Activated CD8-positive, alpha-beta memory T cell treated with anti-CD3 and anti-CD28 coated beads for 4 hours (primary cell): ENCODE measurements around the gene TEDC1.

Experiments
- DNase-seq, 2 donors: peaks; one replicate each; pipeline ENCODE4 v3.0.0-alpha.2; 2020; ENCODE audit warnings: low read depth in 2 of 2

TEDC1 gene

DNA sequence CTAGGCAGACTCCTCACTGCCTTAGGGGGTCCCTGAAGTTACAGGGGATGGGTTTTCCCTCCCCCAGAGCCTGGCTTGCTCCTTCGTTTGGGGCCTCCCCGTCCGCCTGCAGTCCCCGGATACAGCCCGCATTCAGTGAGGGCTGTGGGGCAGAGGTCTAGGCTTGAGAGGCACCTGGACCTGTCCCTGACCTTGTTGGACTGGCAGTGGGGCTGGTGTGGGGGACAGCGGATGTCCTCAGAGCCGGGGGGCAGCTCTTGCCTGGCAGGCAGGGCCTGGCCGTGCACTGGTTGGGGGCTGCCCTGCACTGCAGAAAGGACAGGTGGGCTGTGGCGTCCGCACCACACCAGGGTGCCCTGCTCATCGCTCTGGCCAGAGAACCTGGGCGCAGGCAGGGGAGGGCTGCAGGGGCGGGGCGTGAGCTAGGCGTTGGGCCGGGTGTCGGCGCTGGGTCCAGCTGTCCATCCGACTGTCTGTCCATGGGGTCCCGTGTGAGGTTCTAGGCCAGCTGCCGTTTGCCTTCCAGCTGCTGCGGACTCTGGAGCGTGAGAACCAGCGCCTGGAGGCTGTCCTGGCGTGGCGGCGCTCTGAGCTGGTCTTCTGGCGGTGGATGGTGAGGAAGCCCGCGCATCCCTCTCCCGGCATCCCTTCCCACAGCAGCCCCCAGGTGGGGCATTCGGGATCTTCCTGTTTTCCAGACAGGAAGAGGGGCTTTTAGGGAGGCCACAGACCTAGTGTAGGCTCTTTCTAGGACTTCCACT lies 6.0 kb downstream of the TEDC1 start:
- DNase-seq = no peak

DNA sequence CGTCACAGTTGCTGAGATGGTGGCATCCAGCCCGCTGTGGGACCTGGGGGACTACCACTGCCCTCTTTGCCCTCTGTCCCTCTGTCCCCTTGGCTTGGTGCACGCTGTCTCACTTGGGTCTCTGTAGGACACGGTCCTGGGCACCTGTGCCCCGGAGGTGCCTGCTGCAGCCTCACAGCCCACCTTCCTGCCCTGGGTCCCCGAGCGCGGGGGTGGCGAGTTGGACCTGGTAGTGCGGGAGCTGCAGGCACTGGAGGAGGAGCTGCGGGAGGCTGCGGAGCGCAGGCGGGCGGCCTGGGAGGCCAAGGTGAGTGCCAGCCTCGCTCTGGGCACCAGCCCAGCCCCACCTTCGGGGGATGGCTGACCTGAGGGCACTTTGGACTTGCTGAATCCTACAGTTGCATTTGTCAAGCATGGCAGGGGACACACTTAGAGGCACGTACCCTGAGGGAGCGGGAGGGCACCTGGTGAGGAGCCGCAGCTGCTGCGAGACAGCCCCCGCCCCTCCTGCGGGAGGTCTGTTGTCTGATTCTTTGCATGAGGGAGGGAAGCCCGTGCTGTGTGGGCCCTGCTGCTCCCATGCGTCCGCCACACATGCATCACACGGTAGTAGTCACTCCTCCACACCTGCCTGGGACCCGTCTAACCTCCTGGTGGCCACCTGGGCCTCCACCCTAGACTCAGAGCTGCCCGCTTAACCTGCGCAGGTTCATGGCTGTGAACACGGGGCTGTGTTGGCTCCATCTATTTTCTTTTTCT lies 6.8 kb downstream of the TEDC1 start:
- DNase-seq = no peak

DNA sequence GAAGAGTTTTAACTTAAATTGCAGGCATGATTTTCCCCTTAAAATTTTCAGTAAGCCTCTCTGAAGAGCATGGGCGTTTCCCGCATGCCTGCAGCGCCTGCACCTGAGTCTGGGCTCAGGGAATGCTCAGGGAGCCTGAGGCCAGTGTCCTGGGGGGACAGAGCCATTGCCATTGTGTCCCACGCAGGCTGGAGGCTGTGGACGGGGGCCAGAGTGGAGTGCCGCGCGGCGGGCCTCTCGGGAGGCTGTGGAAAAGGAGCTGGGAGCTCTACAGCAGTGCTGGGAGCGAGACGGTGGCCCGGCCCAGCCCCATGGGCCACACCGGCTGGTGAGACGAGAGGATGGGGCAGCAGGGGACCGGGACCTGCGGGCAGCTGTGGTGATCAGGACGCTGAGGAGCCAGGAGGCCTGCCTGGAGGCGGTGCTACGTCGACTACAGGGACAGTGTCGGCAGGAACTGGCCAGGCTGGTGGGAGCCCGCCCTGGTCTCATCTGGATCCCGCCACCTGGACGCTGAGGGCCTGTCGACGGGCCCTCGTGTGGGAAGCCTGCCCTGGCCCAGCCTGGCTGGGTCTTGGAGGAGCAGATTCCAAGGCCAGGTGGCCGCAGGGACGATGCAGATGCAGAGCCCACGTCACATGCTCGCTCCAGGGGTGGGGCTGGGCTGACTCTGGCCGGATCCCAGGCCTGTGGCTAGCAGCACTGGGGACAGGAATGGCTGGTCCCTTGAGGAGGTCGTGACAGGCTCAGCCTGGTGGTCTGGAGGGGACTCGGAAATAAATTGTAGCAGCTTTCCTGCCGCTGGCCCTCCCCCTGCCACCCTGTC lies 7.6 kb downstream of the TEDC1 start:
- DNase-seq = no peak

DNA sequence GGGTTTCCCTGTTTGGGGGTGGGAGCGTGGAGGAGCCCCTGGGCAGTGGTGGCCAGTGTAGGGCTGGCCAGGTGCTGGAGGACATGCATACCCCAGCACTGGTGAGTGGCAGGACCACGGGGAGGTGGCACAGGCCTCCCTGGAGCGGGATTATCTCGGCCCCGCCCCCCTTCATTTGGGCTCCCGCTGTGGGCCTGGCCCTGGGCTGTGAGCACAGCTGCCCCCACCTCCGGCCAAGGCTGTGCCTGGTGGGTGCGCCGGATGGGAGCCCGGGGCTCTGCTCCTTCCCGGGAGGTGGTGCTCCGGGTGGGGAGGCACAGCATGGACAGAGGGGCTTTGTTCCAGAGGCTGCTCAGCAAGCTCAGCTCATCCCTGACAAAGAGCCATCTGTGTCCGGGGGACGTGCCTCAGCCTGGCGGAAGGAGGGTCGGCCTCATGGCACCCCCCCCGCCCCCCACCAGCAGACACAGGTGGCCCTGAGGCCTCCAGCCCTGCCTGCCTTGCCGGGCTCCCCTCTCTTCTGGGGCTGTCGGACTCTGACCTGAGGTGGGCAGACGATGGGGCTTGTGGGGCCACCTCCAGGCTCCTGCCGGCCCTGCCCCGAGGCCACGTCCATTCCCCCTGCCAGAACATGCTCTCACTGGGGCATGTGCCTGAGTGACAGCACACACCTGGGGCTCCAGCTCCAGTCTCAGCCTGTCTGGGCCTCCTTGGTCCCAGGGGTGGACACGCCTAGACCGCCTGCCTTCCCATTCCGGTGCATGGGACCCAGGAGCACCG lies 8.4 kb downstream of the TEDC1 start:
- no peak for DNase-seq

DNA sequence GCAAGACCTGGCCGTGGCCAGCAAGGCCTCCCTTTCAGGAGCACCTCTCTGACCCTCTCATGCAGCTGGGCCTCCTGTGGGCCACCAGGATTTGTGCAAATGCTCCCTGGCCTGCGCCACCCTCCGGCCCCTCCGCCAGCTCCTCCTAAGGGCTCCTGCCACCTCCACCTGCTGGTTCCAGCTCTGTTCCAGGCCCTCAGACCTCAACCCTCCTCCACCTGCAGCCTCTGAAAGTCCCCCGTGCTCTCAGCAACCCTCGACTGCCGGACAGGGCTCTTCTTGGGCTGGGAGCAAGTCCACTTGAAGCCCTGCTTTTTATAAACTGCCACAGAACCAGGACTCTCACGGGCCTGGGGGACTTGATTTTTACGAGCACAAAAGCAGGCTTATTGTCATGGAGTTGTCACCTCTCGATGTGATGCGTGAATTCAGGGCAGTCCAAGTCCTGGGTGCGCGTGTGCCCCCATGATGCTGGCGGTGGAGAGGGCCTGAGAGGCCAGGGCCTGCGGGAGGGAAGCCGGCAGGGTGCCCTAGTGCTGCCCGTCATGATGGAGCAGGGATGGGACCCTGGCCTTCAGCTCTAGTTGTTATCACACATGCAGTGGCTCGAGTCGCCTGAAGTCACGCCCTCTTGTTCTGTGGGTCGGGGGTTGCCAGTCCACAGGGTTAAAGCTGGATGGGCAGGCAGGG lies 9.1 kb downstream of the TEDC1 start:
- no peak for DNase-seq

DNA sequence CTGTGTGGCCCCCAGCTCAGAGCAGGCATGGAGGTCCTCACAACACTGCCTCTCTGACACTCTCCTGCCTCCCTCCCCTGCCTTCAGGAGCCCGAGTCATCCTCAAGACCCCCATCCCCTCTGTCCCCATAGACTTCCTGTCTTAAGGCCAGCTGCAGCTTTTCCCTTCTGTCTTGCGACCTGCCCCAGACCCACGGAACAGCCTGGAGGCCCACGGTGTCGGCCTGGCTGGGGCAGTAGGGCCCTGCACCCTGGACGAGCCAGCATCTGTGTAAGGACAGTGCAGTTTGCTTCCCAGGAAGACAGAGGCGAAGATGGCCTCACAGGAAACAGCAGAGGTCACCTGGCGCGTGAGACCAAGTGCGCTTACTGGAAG lies 9.7 kb downstream of the TEDC1 start:
- DNase-seq = no peak

DNA sequence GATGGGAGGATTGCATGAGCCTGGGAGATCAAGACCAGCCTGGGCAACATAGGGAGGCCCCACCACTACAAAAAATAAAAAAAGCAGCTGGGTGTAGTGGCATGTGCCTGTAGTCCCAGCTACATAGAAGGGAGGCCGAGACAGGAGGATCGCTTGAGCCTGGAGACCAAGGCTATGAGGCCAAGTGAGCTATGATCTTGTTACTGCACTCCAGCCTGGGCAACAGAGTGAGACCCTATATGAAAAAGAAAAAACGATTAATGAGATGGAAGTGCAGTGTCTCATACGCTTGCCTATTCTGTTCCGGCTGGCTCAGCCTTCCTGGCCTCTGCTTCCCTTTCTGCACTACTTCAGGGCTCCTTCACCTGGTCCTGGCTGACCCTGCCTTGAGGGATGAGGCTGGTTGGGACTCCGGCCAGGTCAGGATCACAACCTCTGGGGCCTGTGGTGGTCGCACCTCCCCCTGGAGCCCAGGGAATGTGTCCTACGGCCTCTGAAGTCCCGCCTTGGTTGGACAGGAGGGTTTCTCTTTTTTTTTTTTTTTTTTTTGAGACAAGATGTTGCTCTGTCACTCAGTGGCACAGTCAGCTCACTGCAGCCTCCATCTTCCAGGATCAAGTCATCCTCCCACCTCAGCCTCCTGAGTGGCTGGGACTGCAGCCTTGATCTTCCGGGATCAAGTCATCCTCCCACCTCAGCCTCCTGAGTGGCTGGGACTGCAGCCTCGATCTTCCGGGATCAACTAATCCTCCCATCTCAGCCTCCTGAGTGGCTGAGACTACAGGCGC lies 10.7 kb downstream of the TEDC1 start:
- no peak for DNase-seq

DNA sequence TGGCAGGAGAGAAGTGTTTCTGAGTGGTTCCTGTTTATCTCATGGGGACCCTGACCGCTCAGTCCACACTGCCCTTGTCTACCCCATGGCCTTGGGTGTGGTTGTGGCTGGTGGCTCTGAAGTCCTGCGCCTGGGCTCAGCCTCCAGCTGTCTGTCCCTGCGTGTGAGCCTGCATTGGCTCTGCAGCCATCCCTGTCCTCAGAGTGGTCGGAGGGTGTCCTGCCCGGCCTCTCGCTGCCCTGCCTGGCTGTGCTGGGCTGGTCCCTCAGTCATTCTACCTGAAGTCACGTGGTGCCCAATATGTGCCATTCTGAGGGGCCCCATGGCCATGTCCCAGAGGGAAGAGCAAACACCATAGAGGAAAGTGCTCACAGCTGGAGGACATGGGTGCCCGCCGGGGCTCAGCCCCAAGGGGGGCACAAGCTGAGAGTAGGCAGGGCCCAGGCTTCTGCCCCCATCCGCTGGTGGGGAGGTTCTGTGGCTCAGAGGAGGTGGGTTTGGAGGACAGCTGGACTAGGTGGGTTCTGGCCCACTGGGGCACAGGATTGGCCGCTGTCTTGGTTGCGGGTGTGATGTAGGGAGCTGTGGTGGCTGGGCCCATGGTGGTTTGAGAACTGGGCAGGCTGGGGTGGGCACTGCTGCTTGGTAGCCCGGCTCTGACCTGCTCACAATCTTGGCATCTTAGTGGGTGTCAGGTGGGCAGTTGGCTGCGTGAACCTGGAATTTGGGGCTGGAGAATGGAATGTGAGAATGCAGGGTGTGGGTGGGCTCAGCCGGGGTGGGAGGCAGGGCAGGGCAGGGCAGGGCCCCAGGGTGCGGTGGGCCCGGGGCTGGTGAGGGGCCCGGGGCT lies 11.6 kb downstream of the TEDC1 start:
- DNase-seq = no peak

DNA sequence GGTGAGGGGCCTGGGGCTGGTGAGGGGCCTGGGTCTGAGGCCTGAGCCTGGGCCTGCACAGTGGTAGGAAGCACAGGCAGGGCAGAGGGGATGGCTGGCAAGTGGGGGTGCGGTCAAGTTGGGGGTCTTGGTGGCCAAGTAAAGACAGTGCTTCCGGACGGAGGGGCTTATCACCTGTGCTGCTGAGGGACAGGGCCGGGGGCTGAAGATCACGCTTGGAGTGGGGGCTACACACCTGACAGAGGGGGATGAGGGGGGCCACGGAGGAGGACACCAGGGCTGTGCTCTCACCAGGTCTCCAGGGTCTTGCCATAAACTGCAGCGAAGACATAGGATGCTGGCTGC lies 12.2 kb downstream of the TEDC1 start:
- no peak for DNase-seq

DNA sequence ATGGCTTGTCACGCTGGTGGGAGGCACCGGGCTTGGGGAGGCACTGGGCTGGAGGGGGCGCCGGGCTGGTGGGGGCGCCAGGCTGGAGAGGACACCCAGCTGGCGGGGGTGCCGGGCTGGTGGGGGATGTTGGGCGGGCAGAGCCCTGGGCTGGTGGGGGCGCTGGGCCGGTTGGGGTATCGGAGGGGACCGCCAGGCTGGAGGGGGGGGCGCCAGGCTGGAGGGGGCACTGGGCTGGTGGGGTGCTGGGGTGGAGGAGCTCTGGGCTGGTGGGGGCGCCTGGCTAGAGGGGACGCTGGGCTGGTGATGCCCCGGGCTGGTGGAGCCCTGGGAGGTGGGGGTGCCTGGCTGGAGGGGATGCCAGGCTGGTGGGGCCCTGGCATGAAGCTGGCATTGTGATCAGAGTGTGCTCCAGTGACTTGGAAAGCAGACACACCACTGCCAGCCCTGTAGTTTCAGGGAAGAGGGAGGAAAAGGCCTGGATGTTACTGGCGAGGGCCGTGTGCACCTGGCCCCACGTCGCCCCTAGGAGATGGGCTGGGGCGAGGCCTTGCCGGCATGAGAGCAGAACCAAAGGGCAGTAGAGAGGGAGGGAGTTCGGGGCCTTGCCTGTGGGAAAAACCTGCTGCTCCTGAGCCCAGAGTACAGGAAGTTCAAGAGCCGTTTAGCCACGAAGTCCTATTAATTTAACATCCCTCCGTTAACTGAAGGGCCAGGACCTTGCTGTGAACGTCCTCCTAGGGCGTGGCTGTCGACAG lies 13.1 kb downstream of the TEDC1 start:
- DNase-seq = no peak

DNA sequence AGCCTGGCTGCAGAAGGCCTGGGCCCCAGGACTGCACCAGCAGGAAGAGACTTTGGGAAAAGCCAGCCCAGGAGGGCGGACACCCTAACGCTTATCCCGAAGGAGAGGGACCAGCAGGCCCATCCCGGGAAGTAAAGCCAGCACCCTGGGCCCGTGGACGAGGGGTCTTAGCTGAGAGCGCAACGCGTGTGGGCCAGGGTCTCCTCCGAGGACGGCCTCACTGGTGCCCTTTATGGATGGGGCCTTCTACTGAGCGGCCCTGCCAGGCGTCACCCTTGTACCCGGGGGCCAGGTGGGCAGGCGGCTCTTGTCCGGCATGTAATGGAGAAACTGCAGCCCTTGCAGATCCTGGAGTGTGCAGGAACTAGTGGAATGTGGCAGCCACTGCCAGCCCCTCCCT lies 14.1 kb downstream of the TEDC1 start:
- no peak for DNase-seq

DNA sequence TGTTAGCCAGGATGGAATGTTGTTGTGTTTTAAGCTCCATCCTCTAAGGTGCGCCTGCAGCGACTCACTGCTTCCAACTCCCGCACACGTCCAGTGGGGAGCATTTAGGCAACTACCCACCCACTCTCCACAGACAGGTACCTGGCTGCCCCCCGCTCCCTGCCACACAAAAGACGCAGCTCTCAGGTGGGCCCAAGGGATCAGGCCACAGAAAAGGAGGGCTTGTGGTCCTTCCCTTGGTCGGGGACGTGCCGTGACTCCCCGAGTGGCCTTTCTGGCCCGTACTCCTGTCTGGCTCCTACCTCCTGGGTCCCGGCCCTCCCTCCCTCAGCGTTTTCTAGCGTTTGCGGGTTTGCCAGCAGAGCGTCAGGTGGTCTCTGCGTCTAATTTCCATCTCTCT lies 16.2 kb downstream of the TEDC1 start:
- DNase-seq = no peak

DNA sequence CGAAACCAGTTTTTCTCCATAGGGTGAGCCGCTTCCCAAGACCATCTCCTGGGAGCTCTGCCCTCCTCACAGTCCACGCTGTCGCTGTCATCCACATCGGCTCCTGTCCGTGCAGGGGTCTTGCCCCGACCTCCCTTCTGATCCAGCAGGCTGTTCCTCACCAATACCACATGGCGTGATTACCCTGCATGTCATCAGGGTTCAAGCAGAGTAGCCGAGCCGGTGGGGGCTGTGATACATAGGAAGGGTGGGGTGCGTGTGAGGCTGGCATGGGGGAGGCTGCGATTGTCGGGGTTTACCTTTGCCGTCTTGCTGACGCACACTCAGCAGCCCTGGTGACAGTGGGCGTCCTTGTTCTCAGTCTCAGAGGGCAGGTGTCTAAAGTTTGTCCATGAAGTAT lies 17.0 kb downstream of the TEDC1 start:
- DNase-seq = no peak

DNA sequence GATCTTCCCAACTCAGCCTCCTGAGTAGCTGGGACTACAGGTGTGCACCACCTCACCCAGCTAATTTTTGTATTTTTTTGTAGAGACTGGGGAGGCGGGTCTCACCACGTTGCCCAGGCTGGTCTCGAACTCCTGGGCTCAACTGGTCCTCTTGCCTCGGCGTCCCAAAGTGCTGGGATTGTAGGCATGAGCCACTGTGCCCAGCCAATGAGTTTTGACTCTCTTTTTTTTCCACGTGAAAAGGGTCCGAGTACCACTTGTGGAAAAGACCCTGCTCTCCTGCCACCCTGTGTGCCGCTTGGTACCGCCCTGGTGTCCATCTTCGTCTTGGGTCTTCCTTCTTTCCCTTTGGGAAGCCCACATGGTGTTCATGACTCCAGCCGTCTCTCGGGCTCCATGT lies 17.6 kb downstream of the TEDC1 start:
- no peak for DNase-seq

DNA sequence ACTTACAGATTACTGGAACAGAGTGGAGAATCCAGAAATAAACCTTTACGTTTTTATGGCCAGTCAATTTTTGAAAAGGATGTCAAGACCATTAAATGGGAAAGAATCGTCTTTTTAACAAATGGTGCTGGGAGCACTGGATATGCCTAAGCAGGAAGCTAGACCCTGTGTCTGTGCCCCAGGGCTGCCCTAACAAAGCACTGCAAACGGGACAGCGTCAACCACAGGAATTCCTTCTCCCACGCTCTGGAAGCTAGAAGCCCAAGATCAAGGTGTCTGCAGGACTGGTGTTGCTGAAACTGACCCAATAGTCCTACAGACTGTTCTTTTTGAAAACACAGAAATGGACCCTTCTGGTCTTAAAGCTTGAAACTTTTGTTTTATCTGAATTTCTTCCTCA lies 26.1 kb downstream of the TEDC1 start:
- no peak for DNase-seq

DNA sequence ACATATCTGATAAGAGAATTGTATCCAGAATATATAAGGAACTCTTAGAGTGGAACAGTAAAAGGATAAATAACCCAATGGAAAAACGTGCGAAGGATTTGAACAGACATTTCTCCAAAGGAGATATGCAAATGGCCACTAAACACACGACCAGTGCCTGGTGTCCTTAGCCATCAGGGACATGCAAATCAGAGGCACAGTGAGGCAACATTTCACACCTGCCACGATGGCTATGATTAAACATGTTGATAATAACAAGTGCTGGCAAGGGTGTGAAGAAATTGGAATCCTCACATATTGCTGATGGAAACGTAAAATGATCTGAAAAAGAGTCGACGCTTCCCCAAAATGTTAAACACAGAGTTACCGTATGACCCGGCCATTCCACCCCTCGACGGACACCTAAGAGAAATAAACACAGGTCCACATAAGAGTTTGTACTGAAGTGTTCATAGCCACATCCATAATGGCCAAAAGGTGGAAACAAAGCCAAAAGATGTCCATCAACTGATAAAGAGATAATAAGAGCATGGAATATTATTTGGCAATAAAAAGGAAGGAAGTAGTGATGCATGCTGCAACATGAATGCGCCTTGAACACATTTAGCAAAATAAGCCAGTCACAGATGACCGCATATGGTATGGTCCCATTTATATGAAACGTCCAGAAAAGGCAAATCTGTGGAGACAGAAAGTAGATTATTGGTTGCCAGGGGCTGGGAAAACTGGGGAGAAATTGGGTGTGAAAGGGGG lies 29.1 kb downstream of the TEDC1 start:
- DNase-seq = no peak

DNA sequence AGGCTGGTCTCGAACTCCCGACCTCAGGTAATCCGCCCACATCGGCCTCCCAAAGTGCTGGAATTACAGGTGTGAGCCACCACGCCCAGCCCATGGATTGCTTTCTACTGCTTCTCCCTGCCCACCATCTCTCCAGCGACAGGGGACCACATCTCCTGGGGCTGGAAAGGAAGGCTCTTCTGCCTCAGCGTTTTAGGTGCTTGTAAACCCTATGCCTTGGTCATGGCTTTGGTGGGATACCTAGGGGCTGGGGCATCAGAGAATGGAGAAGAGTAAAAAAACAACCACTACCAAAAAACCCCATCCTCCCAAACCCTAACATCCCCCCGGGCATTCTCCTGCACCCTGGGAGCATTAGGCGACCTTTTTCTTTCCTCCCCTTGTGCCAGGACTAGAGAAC lies 34.3 kb downstream of the TEDC1 start:
- no peak for DNase-seq
